ENCODE data around the gene RNF114. TPM values are rescaled to one million over a fixed set of nuclear protein-coding genes. Genes with fewer than 3 reads are reported as not detected.
"Not testable (repeated sequence)": the region's sequence is repeated elsewhere in the genome, so short reads cannot be mapped to it uniquely, and the experiment has no call there.

The RNF114 gene
- 273 and 292 TPM in 2 replicates for total RNA-seq (2014; rRNA removed; shearing (Covaris generic))

DNA sequence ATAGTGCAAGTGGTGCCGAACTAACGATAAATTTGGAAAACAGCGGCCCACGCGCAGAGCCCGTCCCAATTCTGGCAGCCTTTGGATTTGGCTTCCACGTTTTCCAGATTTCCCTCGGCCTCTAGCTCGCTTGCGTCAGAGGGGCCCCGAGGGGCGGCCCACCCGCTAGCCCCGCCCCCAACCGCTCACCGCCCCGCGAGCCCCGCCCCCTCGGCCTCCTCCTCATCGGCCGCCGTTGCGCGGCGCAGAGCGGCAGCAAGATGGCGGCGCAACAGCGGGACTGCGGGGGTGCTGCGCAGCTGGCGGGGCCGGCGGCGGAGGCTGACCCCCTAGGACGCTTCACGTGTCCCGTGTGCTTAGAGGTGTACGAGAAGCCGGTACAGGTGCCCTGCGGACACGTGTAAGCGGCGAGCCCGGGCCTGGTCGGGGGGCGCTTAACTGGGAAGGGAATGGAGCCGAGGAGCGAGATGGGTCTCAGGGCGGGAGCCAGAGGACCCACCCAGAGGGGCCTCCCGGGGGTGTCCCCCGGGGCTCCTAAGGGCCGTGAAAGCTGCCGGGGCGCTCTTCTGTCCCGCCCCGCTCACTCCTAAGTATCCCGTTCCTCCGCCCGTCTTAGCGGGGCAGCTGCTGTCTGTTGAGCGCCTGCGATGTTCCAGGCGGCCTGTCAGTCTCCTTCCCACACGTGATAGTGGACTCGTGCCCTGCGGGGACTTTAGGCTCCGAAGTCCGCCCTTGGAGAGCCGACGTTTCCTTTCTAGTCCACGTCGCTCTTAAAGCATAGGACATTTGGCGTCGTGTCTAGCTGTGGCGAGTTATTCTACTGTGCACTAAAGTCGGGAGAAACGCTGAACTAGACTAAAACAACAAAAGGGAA, at the start of gene RNF114:
RNF114 (plus strand) TSS at position 245 of the 874 bp plus-strand sequence; CDS start at position 261, 16 bp downstream.
- DNase-seq (ENCODE audit: low read depth) = peak; percentile 91

GRCh38 chr20:49886571-49887213, 49.5 kb upstream of the RNF114 start:
- DNase-seq (ENCODE audit: low read depth) = no peak

GRCh38 chr20:49887251-49888211, 48.7 kb upstream of the RNF114 start:
- no peak for DNase-seq (ENCODE audit: low read depth)

GRCh38 chr20:49888212-49889000, 47.8 kb upstream of the RNF114 start:
- peak; percentile 52 for DNase-seq (ENCODE audit: low read depth)

GRCh38 chr20:49889001-49889934, 46.9 kb upstream of the RNF114 start:
- DNase-seq (ENCODE audit: low read depth) = no peak

- no peak for DNase-seq (ENCODE audit: low read depth)
Measured at GRCh38 chr20:49889935-49890333, 46.3 kb upstream of the RNF114 start.

GRCh38 chr20:49890471-49891361, 45.5 kb upstream of the RNF114 start:
- no peak for DNase-seq (ENCODE audit: low read depth)

GRCh38 chr20:49891476-49892110, 44.6 kb upstream of the RNF114 start:
- DNase-seq (ENCODE audit: low read depth) = no peak

GRCh38 chr20:49892260-49892659, 43.9 kb upstream of the RNF114 start:
- DNase-seq (ENCODE audit: low read depth) = no peak

DNA sequence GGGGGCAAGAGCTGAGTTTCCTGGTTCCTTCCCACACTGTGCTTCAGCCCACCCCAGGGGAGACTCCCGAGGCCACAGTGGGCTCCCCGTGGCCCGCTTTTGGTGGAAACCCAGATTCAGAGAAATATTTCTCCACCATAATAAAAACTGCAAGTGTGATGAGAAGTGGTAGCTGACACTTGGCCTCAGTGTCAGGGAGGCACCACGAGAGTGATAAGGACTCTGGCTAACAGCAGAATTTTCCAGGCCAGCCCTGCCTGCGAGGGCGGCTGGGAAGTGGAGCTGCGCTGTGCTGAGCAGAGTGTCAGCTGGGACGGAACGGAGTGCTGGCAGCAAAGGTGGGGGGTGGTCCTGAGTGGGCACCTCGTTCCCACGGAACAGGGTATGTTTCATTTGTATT, 43.4 kb upstream of the RNF114 start:
- no peak for DNase-seq (ENCODE audit: low read depth)

GRCh38 chr20:49893242-49894072, 42.7 kb upstream of the RNF114 start:
- DNase-seq (ENCODE audit: low read depth) = no peak

DNA sequence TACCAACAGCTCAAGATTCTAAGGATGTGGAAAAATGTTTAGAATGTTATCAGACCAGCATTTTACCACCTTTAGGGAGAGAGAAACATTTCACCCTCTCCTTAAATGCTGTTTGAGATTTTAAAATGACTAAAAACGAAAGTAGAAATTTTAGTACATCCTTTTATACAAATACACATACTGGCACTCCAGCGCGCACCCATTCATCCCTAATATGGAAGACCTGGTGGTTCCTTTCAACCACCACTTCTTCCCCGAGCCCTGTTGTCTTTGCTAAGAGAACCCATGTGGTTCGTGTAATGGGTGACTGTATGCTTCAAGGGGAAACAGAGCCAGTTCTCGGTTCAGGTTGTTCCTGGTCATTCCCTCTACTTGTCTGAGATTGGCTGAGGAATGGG, 42.1 kb upstream of the RNF114 start:
- no peak for DNase-seq (ENCODE audit: low read depth)

GRCh38 chr20:49895474-49896093, 40.6 kb upstream of the RNF114 start:
- not testable (repeated sequence) for DNase-seq (ENCODE audit: low read depth)

DNA sequence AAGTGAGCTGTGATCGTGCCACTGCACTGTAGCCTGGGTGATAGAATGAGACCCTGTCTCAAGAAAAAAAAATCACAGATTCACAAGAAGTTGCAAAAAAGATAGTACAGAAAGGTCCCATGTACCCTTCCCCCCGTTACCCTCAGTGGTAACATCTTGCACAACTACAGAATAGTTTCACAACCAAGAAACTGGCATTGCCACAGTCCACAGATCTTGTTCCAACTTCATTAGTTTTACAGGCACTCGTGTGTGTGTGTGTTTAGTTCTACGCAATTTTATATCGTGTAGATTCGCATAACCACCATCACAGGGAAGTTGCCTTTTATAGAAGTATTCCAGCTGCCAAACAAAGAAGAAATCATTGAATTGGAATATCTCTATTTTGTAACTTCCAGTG, 40.0 kb upstream of the RNF114 start:
- no peak for DNase-seq (ENCODE audit: low read depth)

DNA sequence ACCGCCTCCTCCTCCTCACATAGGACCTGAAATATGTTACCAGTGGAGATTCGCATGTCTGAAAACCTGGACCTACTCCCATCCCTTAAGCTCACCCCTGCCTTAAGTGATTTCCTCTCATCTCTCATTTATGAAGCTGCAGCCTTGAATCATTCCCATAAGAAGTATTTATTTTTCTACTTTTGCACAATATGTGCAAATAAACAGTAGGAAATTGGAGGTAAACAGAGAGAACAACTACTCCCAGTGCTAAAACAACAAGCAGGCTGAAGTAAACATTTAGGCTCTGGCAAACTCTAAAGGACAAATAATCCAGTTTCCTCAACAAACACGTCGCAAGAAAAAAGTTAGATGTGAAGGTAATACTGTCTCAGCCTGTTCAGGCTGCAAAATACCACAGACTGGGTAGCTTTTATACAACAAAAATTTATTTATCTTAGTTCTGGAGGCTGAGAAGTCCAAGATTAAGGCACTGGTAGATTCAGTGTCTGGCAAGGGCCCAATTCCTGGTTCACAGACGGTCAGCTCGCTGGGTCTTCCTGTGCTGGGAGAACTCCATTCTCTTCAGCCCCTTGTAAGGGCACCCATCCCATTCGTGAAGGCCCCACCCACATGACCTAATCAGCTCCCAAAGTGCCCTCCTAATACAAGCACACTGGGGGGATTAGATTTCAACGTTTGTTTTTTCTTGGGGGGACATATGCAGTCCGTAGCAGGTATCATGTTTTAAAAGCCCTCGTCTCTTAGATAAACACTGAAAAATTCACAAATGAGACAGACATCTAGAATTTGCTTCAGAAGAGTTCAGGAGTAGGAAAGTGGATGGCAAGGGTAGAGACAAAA, 36.4 kb upstream of the RNF114 start:
- no peak for DNase-seq (ENCODE audit: low read depth)

- no peak for DNase-seq (ENCODE audit: low read depth)
Measured at GRCh38 chr20:49901588-49901987, 34.6 kb upstream of the RNF114 start.

Data from Daoy (cell line).